Keratinocyte (primary cell): Measurements from ENCODE around the gene OSBPL10. TPM values are rescaled to one million over a fixed set of nuclear protein-coding genes. Genes with fewer than 3 reads are reported as not detected.

ENCODE experiments used
- DNase-seq: peaks from one replicate; pipeline ENCODE4 v3.0.0-alpha.2; 2011; ENCODE audit warnings: low read depth, missing footprints, low spot score
- FAIRE-seq: peaks from 2 replicates; lab custom pipeline; 2011; peaks lifted over from hg19 to GRCh38; lab: Jason Lieb, UNC
- H2AFZ ChIP-seq: 2 replicates; pipeline ENCODE4 v1.6.0; 2012; ENCODE audit warnings: low read length, control low read depth, inconsistent platforms; ENCODE audit not compliant: control insufficient read depth
- H3K27ac ChIP-seq: 2 replicates; pipeline ENCODE4 v1.5.1; 2011; ENCODE audit warnings: low read length; ENCODE audit not compliant: control insufficient read depth, insufficient read depth
- H3K27me3 ChIP-seq: 3 replicates; pipeline ENCODE4 v1.6.0; 2011; ENCODE audit warnings: low read length; ENCODE audit not compliant: control insufficient read depth, insufficient read depth; ENCODE audit errors: extremely low read depth
- H3K36me3 ChIP-seq, 2 experiments: 2 replicates in 1 of 2; 3 replicates in 1 of 2; pipeline ENCODE4 v1.5.1; 2011; ENCODE audit warnings: low read length in 2 of 2, mild to moderate bottlenecking in 1 of 2; ENCODE audit not compliant: control insufficient read depth in 2 of 2, insufficient read depth in 2 of 2; ENCODE audit errors: extremely low read depth in 1 of 2
- H3K4me1 ChIP-seq: 3 replicates; pipeline ENCODE4 v1.5.1; 2011; ENCODE audit warnings: low read length; ENCODE audit not compliant: control insufficient read depth, insufficient read depth; ENCODE audit errors: extremely low read depth
- H3K4me2 ChIP-seq: 3 replicates; pipeline ENCODE4 v1.6.0; 2011; ENCODE audit warnings: low read depth, low read length; ENCODE audit not compliant: control insufficient read depth, insufficient read depth; ENCODE audit errors: extremely low read depth
- H3K4me3 ChIP-seq, 3 experiments: fragments of 200-600 bp in 1 of 3; sonication (generic) in 1 of 3; 2 replicates in 2 of 3; 3 replicates in 1 of 3; pipeline ENCODE4 v1.5.1; 2011 to 2016; ENCODE audit warnings: low read length in 3 of 3, mild to moderate bottlenecking in 3 of 3, control low read depth in 2 of 3, inconsistent platforms in 1 of 3, low read depth in 1 of 3, mixed read lengths in 1 of 3, mixed run types in 1 of 3, moderate library complexity in 1 of 3; ENCODE audit not compliant: control insufficient read depth in 2 of 3, insufficient read depth in 2 of 3; ENCODE audit errors: extremely low read depth in 1 of 3
- H3K79me2 ChIP-seq: 2 replicates; pipeline ENCODE4 v1.6.0; 2012; ENCODE audit warnings: low read length; ENCODE audit not compliant: control insufficient read depth, insufficient read depth
- H3K9ac ChIP-seq: 3 replicates; pipeline ENCODE4 v1.6.0; 2011; ENCODE audit warnings: low read length; ENCODE audit not compliant: control insufficient read depth, insufficient read depth; ENCODE audit errors: extremely low read depth
- H3K9me1 ChIP-seq: 3 replicates; pipeline ENCODE4 v1.6.0; 2011; ENCODE audit warnings: low read length; ENCODE audit not compliant: control insufficient read depth, insufficient read depth; ENCODE audit errors: extremely low read depth
- H3K9me3 ChIP-seq: 2 replicates; pipeline ENCODE4 v1.5.1; 2012; ENCODE audit warnings: low read depth, low read length; ENCODE audit not compliant: control insufficient read depth
- H4K20me1 ChIP-seq: 3 replicates; pipeline ENCODE4 v1.6.0; 2011; ENCODE audit warnings: low read length; ENCODE audit not compliant: control insufficient read depth, insufficient read depth; ENCODE audit errors: extremely low read depth
- CTCF ChIP-seq, 3 experiments: IDR thresholded peaks in 1 of 3; conservative IDR thresholded peaks in 1 of 3; optimal IDR thresholded peaks in 1 of 3; 2 replicates in 2 of 3; 3 replicates in 1 of 3; pipeline versions ENCODE3 to v1.5.1; 2011; ENCODE audit warnings: low read length in 3 of 3, mild to moderate bottlenecking in 3 of 3, moderate library complexity in 2 of 3, control low read depth in 1 of 3, inconsistent platforms in 1 of 3; ENCODE audit not compliant: insufficient read depth in 2 of 3; ENCODE audit errors: extremely low read depth in 1 of 3
- EZH2 ChIP-seq: IDR thresholded peaks from one replicate; pipeline ENCODE4 v1.6.1; 2012; ENCODE audit warnings: inconsistent platforms, mild to moderate bottlenecking, low read length, moderate library complexity
- dilution Hi-C: fragments of 300-500 bp; cut with MboI; formaldehyde crosslinking; loops from one replicate; pipeline ENCODE4 v1.7.0; 2020; ENCODE audit warnings: low sequenced_read_pairs; ENCODE audit not compliant: extremely low pct_ligation_motif_present
- polyA plus RNA-seq, 5 experiments: library from polyadenylated mRNA; depleted of rRNA in 3 of 5; stranded (reverse) in 3 of 5; stranded (forward) in 1 of 5; unstranded in 1 of 5; fragments of >200 nt; gene quantifications; 1 replicate in 1 of 5; 2 replicates in 3 of 5; 3 replicates in 1 of 5; pipeline versions ENCODE4 v1.2.1 to v1.2.3, GENCODE V29; 2011 to 2012; ENCODE audit warnings: missing spikeins in 2 of 5, low read depth in 1 of 5, low replicate concordance in 1 of 5

The OSBPL10 gene
- polyA plus RNA-seq, 1 donor (not counting 4 experiments of a cell fraction or from before 2014, with no cell fraction given): 50.1 TPM

DNA sequence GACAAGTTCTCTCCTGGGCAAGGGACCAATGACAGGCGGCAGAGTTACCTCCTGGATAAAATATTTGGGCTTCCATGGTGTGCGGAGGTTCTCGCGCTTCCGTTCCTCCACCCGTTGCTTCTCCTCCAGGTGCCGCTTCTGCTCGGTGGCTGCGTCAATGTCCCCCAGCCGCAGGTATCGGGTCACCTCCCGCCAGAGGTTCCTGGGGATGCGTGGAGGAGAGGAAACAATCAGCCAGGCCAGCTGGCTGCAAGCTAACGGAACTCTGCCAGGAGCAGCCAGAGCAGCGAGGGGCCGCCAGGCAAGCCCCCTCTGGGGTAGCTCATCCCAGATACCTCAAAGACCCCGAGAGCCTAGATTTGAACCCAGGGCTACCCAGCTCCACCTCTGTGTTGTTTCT lies 317.0 kb downstream of the OSBPL10 start:
- Histone ChIP-seq H3K9me1 (no peaks in the 10 kb centered on the region), H4K20me1 (no peaks in the 10 kb centered on the region), H3K36me3 (peaks cover 25 to 37% of the 10 kb centered on the region in 2 experiments), H2AFZ (no peak overlapping the region), H3K4me3 (no peak overlapping the region), H3K27ac (no peak overlapping the region), H3K9ac (no peak overlapping the region), H3K4me2 (no peak overlapping the region), H3K4me1 (peaks cover 2% of the 10 kb centered on the region), H3K9me3 (no peaks in the 10 kb centered on the region), H3K27me3 (no peaks in the 10 kb centered on the region), H3K79me2 (no peaks in the 10 kb centered on the region)
- dilution Hi-C loops: no loop called here
- FAIRE-seq (no peak), DNase-seq (no peak)
- no peak for TF ChIP-seq EZH2
- TF ChIP-seq CTCF (optimal IDR thresholded peaks at IDR 0.05 in 1 of 3, IDR thresholded peaks at IDR 0.05 in 1 of 3, conservative IDR thresholded peaks at IDR 0.05 in 1 of 3; ENCODE audit: extremely low read depth in 1 of 3, insufficient read depth in 2 of 3, low read length in 3 of 3): no peak

DNA sequence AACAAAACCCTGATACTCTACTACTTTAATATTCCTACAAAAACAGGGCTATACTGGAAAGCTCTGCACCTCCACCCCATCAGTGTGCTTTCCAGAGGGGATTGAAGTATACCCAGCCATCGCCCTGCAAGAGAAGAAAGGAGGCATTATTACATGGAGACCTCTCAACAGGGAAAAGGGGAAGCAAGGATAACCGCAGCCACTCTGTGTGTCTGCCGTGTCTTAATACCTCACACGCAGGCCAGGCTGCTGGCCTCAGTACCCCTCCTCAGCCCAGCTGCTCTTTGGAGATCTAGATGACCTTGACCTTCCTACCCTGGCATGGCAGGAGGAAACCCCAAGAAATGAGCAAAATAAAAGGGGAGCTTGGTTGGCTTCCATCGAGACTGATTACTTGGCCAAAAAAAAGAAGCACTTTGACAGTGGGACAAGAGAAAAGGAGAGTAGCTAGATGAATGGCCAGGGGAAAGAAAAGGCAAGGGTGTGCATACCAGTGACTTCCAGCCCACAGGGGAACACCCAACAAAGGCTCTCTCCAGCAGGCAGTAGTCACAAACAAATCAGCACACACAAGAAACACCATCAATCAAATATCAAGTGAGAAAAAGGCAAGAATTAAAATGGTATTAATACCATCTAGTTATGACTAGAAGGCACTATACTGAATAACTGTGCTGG lies 318.9 kb downstream of the OSBPL10 start:
- no peaks in the 10 kb centered on the region for H3K4me1 ChIP-seq
- no peak overlapping the region for H3K9ac ChIP-seq
- H4K20me1 ChIP-seq: no peaks in the 10 kb centered on the region
- no peaks in the 10 kb centered on the region for H3K9me3 ChIP-seq
- dilution Hi-C loops: no loop called here
- no peaks in the 10 kb centered on the region for H3K79me2 ChIP-seq
- H3K27me3 ChIP-seq: no peaks in the 10 kb centered on the region
- no peak for TF ChIP-seq EZH2
- no peak for TF ChIP-seq CTCF (optimal IDR thresholded peaks at IDR 0.05 in 1 of 3, IDR thresholded peaks at IDR 0.05 in 1 of 3, conservative IDR thresholded peaks at IDR 0.05 in 1 of 3; ENCODE audit: extremely low read depth in 1 of 3, insufficient read depth in 2 of 3, low read length in 3 of 3)
- DNase-seq: no peak
- H3K4me2 ChIP-seq: no peak overlapping the region
- peaks cover 22 to 37% of the 10 kb centered on the region in 2 experiments for H3K36me3 ChIP-seq
- no peak overlapping the region for H2AFZ ChIP-seq
- FAIRE-seq: no peak
- H3K4me3 ChIP-seq: no peak overlapping the region
- H3K9me1 ChIP-seq: no peaks in the 10 kb centered on the region
- no peak overlapping the region for H3K27ac ChIP-seq
